Stimulated activated CD4-positive, alpha-beta T cell treated with anti-CD3 and anti-CD28 coated beads, Interleukin-1b, Interleukin-23, amount 100 ng/mL, for 48 hours (primary cell): ENCODE data around the gene MACROD2.

Experiments used
- DNase-seq: peaks from one replicate; pipeline ENCODE4 v3.0.0-alpha.2; 2020

MACROD2 gene

DNA sequence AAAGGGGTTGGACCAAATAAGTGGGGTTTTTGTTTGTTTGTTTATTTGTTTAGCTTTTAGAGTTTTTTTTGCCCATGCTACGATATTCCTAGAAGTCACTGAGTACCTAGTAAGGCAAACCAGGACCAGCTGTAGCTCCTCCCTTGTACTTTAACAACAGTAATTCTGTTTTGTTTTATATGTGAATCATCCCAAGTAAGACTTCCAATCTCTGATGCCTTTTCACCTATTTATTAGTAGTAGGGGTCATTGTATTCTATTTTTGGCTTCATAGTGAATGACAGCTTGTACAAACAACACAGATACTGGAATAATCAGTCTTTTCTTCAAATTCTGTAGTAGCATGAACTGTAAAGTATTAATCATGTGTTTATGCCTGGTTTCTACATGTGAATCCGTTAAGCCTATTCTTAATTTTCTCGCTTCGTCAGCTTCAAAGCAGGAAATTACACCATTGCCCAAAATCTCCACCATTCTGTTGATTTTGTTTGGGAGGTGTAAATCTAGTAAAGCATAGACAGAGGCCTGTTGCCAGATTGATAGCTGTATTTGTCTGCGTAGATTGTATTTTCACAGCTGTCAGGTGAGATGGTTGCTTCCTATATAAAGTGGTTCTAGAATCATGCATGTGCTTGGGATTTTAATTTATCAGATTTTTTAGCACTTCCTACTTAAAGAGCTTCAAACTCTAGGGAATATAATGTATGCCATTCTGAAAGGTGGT lies 493.6 kb downstream of the MACROD2 start:
- DNase-seq, result no peak

DNA sequence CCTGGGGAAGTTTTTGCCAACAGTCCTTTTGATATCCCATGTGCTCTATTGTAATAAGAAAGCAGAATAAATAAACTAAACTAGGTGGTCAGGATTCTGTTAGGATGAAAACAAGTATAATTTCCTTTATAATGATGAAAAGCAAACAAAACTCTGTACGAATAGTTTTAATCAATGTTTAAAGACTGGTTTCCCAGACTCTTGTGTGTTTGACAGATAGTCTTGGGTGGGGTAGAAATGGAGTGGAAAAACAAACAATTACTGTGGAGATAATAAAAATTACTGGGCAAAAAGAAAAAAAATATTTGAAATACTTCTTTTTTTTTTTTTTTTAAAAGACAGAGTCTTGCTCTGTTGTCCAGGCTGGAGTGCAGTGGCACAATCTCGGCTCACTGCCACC lies 494.2 kb downstream of the MACROD2 start:
- no peak for DNase-seq

DNA sequence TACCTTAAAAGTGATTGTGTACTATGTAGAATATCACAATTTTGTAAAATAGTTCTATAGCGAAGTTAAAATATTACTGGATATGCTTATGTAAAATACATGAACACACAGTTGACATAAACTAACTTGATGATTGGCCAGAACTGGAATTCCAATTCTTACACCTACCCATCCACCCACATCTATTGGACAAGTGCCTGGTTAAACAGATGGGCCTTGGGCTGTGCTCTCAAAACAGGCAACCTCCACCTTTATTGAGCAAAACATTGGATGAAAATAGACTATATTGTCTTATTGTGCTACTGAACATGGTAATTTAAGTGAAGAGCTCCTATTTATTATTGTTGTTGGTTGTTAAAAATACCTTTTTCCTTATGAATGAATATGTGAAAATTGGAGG lies 496.1 kb downstream of the MACROD2 start:
- no peak for DNase-seq

DNA sequence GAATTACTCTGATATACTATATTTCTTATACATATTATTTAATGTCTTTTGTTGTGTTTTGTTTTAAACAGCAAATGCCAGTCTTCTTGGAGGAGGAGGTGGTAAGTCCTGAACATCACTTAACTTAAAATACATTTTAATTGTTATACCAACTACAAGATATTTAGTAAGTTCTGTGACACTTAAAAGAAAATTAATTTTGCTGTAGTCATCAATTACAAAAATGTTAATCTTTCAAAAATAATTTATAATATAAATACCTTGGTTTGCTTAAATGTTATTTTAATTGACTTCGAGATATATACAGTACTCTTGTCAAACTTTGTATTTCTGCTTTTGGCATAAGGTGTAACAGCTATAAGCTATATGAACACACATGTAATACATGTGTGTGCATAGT lies 498.1 kb downstream of the MACROD2 start:
- DNase-seq, result no peak

DNA sequence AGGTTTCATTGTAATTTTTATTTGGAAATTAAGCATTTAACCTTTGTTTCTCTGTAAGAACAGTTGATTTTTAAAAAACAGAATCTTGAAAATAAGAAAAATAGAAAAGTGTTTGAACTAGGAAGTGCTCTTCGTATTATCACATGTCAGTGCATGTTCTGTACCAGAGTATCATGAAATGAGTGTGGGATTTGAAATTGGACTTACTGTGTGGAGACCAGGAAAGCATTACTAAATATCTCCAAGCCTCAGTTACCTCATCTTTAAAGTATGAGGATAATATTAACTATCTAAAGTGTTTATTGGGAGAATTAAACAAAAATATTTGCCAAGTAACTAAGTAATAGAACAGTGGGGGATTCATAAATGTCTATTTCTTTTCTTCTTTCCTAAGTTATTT lies 499.0 kb downstream of the MACROD2 start:
- no peak for DNase-seq

DNA sequence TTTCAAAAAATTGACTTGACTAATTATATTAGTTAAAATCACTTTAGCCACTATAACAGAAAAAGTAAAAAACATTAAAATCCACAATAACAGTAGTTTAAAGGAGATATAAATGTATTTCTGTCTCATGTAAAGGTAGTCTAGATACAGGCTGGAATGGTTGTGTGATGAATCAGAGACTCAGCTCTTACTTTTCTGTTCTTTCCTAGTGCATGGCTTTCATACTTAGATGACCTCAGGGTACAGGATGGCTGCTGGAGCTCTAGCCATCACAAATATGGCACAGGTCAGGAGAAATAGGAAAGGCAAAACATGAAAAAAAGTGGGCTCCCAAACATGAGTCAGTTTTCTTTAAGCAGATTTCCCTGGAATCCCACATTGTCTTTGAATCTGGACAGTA lies 499.8 kb downstream of the MACROD2 start:
- DNase-seq, result no peak

DNA sequence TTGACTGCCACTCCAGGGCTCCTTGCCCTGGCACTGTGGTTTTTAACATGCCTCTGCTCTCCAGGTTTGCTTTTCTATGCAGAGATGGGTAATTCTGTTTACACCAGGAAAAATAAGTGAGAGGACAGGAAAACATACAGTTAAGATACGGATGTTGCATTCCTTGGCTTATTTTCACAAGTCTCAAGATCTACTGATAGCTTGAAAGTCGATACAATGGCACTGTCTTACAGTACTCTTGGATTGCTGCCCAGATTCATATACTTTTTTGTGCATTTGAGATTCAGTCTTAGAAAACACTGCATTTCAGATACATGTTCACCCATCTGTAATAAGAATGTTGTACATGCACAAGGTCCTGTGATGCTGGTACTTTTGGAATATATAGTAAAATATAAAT lies 501.7 kb downstream of the MACROD2 start:
- no peak for DNase-seq

DNA sequence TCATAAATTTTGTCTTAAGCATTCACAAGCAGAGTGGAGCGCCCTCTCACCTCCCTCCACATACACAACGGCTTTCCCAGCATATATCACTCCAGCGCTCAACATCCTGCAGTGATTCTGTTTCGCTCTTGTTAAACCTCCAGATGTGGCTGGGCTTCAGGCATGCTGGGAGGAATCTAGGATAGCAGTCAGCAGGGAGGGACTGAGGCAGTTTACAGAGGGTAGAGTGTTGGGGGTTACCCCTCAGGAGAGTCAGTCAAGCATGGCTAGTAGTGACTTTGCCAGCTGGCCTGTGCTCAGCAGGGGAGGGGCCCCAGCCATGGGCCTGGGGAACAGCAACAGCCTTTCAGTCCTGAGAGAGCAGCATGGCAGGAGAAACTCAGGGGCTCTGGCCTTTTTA lies 503.5 kb downstream of the MACROD2 start:
- DNase-seq, result no peak

DNA sequence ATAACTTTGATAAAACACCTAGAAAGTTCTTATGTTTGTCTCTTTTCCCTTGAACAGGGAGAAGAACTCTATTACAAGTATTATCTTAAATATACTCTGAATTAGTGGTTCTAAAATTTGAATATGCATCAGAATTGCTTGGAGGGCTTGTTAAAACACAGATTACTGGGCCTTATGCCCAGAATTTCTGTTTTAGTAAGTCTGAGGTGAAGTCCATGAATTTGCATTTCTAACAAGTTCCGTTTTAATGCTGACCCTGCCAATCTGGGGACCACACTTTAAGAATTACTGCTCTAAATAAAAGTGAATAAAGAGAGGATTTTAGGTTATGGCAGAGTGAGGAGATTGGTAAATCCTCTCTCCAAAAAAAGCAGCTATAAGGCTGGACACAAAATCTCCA lies 510.2 kb downstream of the MACROD2 start:
- DNase-seq, result no peak

DNA sequence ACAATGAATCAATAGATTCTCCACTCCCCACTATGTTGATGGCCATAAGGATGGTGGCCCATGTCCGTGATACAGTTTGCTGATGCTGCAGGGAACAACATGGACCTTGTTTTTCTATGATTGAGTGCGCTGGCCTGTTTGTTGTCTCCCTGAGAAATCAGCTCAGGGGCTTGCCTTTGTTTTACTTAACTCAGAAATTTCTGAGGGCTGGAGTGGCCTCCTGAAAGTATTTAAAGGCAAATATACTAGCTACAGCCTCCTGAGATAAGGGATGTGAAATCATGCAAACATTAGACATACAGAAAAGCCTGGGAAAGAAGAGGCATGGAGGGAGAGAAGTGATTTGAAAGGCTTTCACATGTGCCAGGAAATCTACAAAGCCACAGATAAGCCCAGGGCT lies 512.4 kb downstream of the MACROD2 start:
- DNase-seq, result no peak

DNA sequence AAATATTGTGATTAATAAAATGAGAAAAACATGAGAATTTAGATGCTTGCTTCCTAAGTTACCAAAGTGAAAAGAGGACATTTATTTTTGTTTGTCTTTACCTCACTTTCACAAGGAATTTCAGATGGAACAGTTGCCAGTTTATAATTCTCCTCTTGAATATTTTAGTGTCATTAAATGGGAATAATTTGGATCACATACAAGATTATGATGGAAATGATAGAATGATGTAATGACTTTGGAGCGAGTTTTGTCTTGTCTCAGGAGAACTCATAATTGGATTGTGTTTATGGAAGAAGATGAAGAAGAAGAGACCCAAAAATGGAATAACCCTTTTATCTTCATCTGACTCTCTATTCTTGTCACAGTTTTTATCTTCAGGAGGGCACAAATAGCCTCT lies 515.0 kb downstream of the MACROD2 start:
- no peak for DNase-seq

DNA sequence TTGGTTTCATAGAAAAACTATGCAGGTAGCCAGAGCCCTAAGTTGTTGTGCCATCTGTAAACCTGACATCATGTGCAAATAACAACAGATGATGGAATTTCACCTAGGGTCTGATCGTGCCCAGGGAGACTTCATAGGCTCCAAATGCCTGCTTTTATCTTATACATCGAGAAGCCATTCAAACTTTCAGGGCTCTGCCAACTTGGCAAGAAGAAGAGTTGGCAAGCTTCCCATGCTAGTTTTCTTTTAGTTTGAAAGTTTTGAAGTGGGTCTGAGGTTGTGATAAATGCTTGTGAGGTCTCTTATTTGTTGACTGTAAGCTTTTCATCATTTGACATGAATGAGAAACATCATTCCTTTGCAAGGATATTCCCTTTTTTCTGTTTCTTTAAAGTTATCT lies 517.5 kb downstream of the MACROD2 start:
- no peak for DNase-seq

DNA sequence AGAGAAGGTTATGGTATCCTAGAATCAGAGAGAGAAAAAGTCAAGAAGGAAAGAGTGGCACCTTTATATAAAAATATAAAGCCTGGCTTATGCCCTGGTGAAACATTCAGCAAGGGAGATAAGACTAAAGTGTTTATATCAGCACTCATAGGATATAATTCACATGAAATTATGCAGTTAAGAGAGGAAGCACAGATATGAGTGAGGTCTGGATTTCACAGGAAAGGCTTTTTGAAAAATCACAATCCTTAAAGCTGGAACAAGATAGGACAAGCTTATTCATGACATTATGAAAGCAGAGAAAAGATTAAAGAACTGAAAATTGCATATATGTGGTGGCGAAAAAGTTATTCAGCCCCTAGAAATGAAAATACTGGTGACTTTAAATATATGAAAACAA lies 523.3 kb downstream of the MACROD2 start:
- no peak for DNase-seq

DNA sequence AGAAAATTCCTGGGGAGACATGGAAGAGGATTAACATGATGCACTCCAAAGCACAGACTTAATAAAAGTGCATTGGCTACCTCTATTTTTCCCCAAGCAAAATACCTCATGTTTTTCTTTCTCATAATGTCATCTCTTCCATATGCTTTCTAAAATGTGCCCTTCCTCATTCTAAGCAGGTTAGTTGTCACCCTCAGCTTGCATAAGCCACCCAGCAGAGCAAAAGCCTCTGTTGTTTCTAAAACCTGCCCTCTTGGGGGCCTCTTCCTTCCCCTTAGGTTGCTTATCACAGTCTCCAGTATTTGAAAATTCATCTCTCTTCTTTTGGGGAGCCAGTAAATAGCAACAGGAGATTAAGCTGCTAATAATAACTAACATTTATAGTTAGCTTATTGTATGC lies 525.7 kb downstream of the MACROD2 start:
- DNase-seq, result no peak

DNA sequence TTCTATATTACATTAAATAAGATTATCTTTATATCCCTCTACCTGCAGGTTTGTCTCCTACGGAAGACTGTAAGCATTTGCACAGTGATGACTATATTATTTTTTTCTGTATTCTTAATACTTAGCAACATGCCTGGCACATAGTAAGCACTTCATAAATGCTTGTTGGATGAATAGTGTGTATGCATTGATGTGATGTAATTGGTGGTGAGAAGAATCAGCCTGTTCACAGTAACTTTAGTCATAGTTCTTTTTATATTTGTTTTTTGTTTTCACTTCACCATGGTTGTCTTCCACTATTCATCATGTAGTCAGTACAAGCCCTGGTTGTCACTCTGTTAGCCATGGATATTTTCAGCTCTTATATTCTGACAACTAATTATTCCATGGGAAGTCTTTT lies 526.1 kb downstream of the MACROD2 start:
- DNase-seq, result no peak

DNA sequence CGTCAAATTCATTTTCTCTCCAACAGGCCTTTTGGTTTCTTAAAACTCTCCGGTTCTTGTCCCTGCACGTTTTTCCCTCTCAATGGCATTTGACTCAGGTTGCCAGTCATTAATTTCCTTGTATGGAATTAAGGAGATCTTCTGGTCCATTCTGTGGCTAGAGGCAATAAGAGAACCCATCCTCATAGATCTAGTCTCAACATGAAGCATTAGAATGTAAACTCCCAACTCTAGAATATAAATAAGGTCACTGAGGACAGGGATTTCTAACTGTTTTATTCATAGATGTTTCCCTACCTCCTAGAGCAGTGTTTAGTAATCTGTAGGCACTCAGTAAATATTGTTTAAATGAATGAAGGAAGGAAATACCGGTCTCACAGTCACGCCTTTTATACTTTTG lies 527.3 kb downstream of the MACROD2 start:
- DNase-seq, result no peak

DNA sequence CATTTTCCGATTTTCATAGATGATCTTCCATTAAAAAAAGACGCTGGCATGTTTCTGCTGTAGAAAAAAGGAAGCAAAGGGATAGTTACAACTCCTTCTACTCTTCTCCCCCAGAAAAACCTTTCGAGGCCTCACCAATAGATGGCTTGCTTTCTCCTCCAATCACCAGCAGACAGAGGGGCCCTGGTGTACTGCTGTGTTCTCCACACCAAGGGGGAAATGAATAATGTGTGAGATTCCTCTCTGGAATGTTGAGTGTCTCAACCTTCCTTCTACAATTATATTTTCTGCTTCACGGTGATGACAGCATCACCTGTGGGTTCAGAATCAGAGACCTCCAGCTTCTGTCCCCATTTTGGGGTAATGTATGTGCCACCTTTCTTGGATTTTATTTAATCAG lies 527.8 kb downstream of the MACROD2 start:
- DNase-seq, result no peak

DNA sequence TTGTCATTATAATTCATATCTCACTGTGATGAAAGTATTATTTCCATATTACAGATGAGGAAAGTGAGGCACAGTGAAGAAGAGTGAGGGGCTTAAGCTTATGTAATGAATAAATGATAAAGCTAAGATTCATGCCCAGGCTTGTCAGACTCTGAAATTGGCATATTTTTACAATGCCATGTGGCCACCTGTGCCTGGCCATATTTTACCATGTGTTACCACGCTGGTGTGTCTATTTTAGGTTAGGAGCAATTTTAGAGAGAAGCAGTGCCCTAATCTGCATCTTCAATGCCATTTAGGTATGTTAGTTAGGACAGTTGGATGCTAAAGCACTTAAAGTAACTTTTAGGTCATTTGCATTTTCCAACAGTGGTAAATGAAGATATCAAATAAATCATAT lies 530.1 kb downstream of the MACROD2 start:
- no peak for DNase-seq

DNA sequence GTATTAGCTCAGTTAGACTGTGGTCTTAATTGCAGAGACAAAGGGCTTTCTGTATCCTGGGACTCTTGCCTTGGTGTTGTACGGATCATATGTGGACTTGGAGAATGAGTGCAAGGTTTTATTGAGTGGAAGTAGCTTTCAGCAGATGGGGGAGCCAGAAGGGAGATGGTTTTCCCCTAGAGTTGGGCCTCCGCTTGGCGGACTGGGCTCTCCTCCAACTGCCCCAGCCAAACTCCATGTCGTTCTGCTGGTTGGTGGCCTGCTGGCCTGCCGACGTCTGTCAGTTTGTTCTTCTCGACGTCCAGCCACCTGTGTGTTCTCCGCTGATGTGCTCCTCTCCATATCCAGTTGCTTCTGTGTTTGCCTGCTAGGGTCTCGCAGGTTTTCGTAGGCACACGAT lies 531.6 kb downstream of the MACROD2 start:
- DNase-seq, result no peak

DNA sequence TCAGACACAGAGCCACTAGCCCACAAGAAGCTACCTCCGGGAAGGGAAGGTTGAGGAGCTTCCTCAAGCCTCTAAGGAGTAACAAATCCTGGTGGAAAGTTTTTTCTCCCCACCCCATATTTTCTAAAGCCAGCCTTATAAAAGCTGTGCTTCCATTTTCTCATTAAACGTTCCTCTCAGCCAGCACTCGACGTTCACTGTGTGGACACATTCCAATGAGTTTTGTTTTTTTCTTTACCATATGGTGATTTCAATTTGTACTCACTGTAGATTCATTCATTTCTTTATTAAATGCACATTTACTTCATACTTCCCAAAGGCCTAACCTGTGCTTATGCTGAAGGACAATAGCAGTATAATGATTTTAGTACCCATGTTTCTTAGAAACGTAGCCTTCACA lies 536.5 kb downstream of the MACROD2 start:
- DNase-seq, result no peak

DNA sequence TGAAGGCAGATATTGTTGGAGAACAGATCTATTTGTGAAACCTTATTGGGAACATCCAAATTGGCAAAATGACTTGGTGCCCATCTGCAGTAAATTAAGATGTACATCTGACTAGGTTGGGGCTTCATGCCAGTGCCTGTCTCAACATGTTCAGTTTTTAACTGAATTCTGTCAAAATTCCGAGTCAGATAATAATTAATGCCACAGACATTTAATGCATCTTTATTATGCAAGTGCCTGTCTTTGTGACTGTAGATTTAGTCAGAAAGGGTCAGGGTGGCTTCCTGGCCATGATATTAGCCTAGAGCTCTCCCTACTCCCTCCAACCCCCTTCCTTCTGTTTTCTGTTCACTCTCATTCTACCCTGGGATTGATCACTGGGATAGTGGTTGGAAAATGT lies 541.4 kb downstream of the MACROD2 start:
- no peak for DNase-seq

DNA sequence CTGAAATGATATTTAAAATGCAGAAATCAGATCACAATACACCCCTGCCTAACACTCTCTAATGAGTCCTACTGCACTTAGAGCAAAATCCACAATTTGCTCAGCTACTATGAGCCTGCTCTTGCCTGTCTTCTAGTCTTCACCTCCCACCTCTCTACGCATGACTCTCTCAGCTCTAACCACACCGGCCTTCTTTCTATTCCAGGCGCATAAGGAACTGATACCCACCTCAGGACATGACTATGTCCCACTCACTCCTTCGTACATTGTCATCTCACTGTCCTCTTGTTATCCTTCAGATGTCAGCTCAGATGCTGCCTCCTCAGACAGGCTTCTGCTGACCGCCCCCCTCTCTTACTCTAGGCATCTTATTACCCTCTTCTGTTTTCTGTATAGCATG lies 543.1 kb downstream of the MACROD2 start:
- no peak for DNase-seq

DNA sequence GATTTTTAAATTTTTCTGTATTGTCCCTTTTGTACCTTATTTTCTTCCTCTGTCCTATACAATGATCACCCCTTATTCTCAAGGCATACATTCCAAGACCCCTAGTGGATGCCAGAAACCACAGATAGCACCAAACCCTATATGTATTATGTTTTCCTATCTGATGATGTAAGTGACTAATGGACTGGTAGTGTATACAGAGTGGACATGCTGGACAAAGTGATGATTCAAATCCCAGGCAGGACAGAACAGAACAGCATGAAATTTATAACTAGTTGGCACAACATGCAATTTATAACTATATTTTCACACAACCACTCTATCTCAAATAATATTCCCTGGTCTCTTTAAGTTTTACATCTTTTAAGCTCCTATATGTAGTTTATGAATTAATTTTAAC lies 547.7 kb downstream of the MACROD2 start:
- DNase-seq, result no peak

DNA sequence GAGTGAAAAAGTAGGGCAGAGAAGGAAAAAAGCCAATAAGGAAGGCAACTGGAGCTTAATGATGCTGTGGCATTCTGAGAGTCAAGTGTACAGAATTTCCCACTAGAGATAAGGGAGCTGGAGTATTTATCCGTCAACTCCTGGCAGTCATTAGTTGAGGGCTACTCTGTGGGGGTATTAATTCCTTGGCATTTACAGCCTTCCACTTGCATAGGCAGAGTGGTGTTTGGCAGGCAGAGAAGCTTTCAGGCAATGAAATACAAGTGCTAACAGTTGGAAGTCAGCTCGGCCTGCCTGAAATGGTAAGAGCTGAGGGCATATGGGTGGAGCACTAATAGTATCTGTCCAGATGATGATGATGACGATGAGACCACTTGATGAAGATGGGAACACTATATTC lies 549.4 kb downstream of the MACROD2 start:
- no peak for DNase-seq

DNA sequence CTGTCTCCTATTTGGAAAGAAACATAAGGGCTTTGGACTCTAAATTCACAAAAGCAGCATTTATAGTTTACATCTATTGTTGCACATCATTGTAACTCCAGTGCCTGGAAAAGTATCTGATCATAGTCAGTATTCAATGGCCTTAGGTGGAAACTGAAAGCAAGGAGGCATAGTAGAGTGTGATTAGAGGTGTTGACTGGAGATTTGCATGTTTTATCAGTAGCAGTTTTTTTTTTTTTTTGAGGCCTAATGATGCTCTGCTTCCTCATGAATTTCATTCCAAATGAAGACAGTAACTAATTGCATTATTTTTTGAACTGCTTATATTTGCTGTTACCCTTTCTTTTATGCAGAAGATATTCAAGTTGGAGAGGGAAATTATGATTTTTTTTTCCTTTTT lies 555.3 kb downstream of the MACROD2 start:
- DNase-seq, result no peak
